Left ventricle myocardium inferior (tissue), 1 donor: ENCODE measurements around the gene PIK3IP1. TPM values are rescaled to one million over a fixed set of nuclear protein-coding genes. Genes with fewer than 3 reads are reported as not detected.
"Not testable (repeated sequence)": the region's sequence is repeated elsewhere in the genome, so short reads cannot be mapped to it uniquely, and the experiment has no call there.

Experiments
- DNase-seq: peaks from one replicate; pipeline ENCODE4 v3.0.0-alpha.2; 2020
- H3K27ac ChIP-seq: fragments of 200-600 bp; replicated peaks from 2 replicates; pipeline ENCODE4 v1.8.0; 2021
- H3K27me3 ChIP-seq: fragments of 200-600 bp; 2 replicates; pipeline ENCODE4 v1.8.0; 2021; ENCODE audit warnings: low read depth
- H3K36me3 ChIP-seq: fragments of 200-600 bp; 2 replicates; pipeline ENCODE4 v1.8.0; 2021
- H3K4me1 ChIP-seq: fragments of 200-600 bp; 2 replicates; pipeline ENCODE4 v1.8.0; 2021
- H3K4me3 ChIP-seq: fragments of 200-600 bp; 2 replicates; pipeline ENCODE4 v1.8.0; 2021; ENCODE audit warnings: mild to moderate bottlenecking, moderate library complexity
- H3K9me3 ChIP-seq: fragments of 200-600 bp; replicated peaks from 2 replicates; pipeline ENCODE4 v1.8.0; 2021
- CTCF ChIP-seq: fragments of 200-600 bp; IDR thresholded peaks from 2 replicates; pipeline ENCODE4 v1.8.0; 2021; ENCODE audit warnings: antibody characterized with exemption, mild to moderate bottlenecking, borderline replicate concordance
- intact Hi-C: fragments of 100-400 bp; cut with micrococcal nuclease; formaldehyde crosslinking; loops from one replicate; pipeline ENCODE4 v1.11.0; 2022
- total RNA-seq: library from RNA; stranded (reverse); fragmentation: NEBNext Ultra II Directional; extraction: Animal tissue kit (Norgen Biotek cat#: 25700); gene quantifications from one replicate; pipeline ENCODE4 v1.2.1, GENCODE V29; 2021
- donor health status: DM: no; HTN: yes; CAD: no; lungs with severe emphysema.

PIK3IP1 gene
- total RNA-seq, 1 donor from 2014 or later, result 11.1 TPM

GRCh38 chr22:31239771-31240370 lies 52.4 kb downstream of the PIK3IP1 start:
- Histone ChIP-seq H3K4me1 (peaks cover 3% of the 10 kb centered on the region), H3K36me3 (no peaks in the 10 kb centered on the region), H3K4me3 (no peak overlapping the region), H3K9me3 (no peaks in the 10 kb centered on the region), H3K27ac (no peak overlapping the region), H3K27me3 (no peaks in the 10 kb centered on the region)
- TF ChIP-seq CTCF, result no peak
- intact Hi-C loops, result no loop called here
- DNase-seq, result no peak

- Histone ChIP-seq H3K4me1 (peaks cover 21% of the 10 kb centered on the region), H3K27me3 (no peaks in the 10 kb centered on the region), H3K27ac (no peak overlapping the region), H3K4me3 (no peak overlapping the region), H3K36me3 (no peaks in the 10 kb centered on the region), H3K9me3 (no peaks in the 10 kb centered on the region)
- intact Hi-C loops, result no loop called here
- no peak for DNase-seq
- TF ChIP-seq CTCF, result no peak
Observed at GRCh38 chr22:31238057-31238456, 54.2 kb downstream of the PIK3IP1 start.

- H3K9me3 ChIP-seq, DNase-seq, H3K27me3 ChIP-seq, intact Hi-C loops, H3K36me3 ChIP-seq, H3K27ac ChIP-seq, H3K4me3 ChIP-seq: not testable (repeated sequence)
- peaks cover 40% of the 10 kb centered on the region for H3K4me1 ChIP-seq
Observed at GRCh38 chr22:31236044-31236443, 56.2 kb downstream of the PIK3IP1 start.

GRCh38 chr22:31235081-31235480 lies 57.2 kb downstream of the PIK3IP1 start:
- H3K27me3 ChIP-seq, result no peaks in the 10 kb centered on the region
- H3K4me1 ChIP-seq, result peaks cover 50% of the 10 kb centered on the region
- TF ChIP-seq CTCF, result no peak
- no peak overlapping the region for H3K4me3 ChIP-seq
- peak overlapping the region; percentile 2 for H3K27ac ChIP-seq
- H3K36me3 ChIP-seq, result no peaks in the 10 kb centered on the region
- intact Hi-C loops, result no loop called here
- H3K9me3 ChIP-seq, result no peaks in the 10 kb centered on the region
- no peak for DNase-seq

- Histone ChIP-seq H3K4me1 (peaks cover 64% of the 10 kb centered on the region), H3K27ac (peak overlapping the region; percentile 5)
Observed at GRCh38 chr22:31233001-31233400, 59.3 kb downstream of the PIK3IP1 start.

More at GRCh38 chr22:31233001-31233400, 59.3 kb downstream of the PIK3IP1 start:
- Histone ChIP-seq H3K9me3 (no peaks in the 10 kb centered on the region), H3K36me3 (no peaks in the 10 kb centered on the region), H3K4me3 (no peak overlapping the region), H3K27me3 (no peaks in the 10 kb centered on the region)
- intact Hi-C loops, result no loop called here
- TF ChIP-seq CTCF, result no peak
- no peak for DNase-seq

Other genes with a start within 250 kb of the PIK3IP1 start
- 245 TPM for gene SMTN, start 211.2 kb downstream of the PIK3IP1 start, total RNA-seq
- 51.5 TPM for gene SELENOM, start 184.9 kb downstream of the PIK3IP1 start, total RNA-seq
- 20.7 TPM for gene INPP5J, start 169.5 kb downstream of the PIK3IP1 start, total RNA-seq
- not detected for gene PLA2G3, start 152.0 kb downstream of the PIK3IP1 start, total RNA-seq
- gene RNF185, start 132.3 kb downstream of the PIK3IP1 start, total RNA-seq, result 19.2 TPM
- 8.0 TPM for gene LIMK2, start 80.2 kb downstream of the PIK3IP1 start, total RNA-seq
- 13.2 TPM for gene PATZ1, start 53.9 kb upstream of the PIK3IP1 start, total RNA-seq
- 58.0 TPM for gene DRG1, start 107.1 kb upstream of the PIK3IP1 start, total RNA-seq
- gene EIF4ENIF1, start 197.4 kb upstream of the PIK3IP1 start, total RNA-seq, result 29.0 TPM
- gene SFI1, start 204.0 kb upstream of the PIK3IP1 start, total RNA-seq, result 6.8 TPM